Smooth muscle cell (in vitro differentiated cells): ENCODE results near the gene COLQ. TPM values are rescaled to one million over a fixed set of nuclear protein-coding genes. Genes with fewer than 3 reads are reported as not detected.

Experiments used
- DNase-seq: peaks from one replicate; lab custom pipeline; 2025; ENCODE audit not compliant: unreplicated experiment; lab: John Stamatoyannopoulos, UW
- H2AFZ ChIP-seq: fragments of 200-600 bp; sonication (generic); 2 replicates; pipeline ENCODE4 v1.6.0; 2016; ENCODE audit warnings: antibody characterized with exemption, low read depth, mild to moderate bottlenecking
- H3F3A ChIP-seq: fragments of 200-600 bp; sonication (generic); 2 replicates; pipeline ENCODE4 v1.6.0; 2017; ENCODE audit warnings: antibody characterized with exemption, low read depth
- H3K27ac ChIP-seq: fragments of 200-600 bp; sonication (generic); 2 replicates; pipeline ENCODE4 v1.5.1; 2016; ENCODE audit warnings: low read depth, mild to moderate bottlenecking
- H3K27me3 ChIP-seq: fragments of 200-600 bp; sonication (generic); 2 replicates; pipeline ENCODE4 v1.6.1; 2016; ENCODE audit warnings: low read depth, mild to moderate bottlenecking
- H3K36me3 ChIP-seq: fragments of 200-600 bp; sonication (generic); 2 replicates; pipeline ENCODE4 v1.5.1; 2016; ENCODE audit warnings: low read depth
- H3K4me1 ChIP-seq: fragments of 200-600 bp; sonication (generic); 2 replicates; pipeline ENCODE4 v1.5.1; 2016; ENCODE audit warnings: low read depth
- H3K4me2 ChIP-seq: fragments of 200-600 bp; sonication (generic); 2 replicates; pipeline ENCODE4 v1.6.0; 2016; ENCODE audit warnings: mild to moderate bottlenecking
- H3K4me3 ChIP-seq: fragments of 200-600 bp; sonication (generic); 2 replicates; pipeline ENCODE4 v1.5.1; 2016; ENCODE audit warnings: mild to moderate bottlenecking
- H3K79me2 ChIP-seq: fragments of 200-600 bp; sonication (generic); 2 replicates; pipeline ENCODE4 v1.6.0; 2016; ENCODE audit warnings: low read depth, mild to moderate bottlenecking
- H3K9ac ChIP-seq: fragments of 200-600 bp; sonication (generic); 2 replicates; pipeline ENCODE4 v1.6.0; 2016; ENCODE audit warnings: low read depth
- H3K9me3 ChIP-seq: fragments of 200-600 bp; sonication (generic); replicated peaks from 2 replicates; pipeline ENCODE4 v1.5.1; 2016; ENCODE audit warnings: low read depth
- H4K20me1 ChIP-seq: fragments of 200-600 bp; sonication (generic); 2 replicates; pipeline ENCODE4 v1.6.0; 2016; ENCODE audit warnings: low read depth
- CTCF ChIP-seq: fragments of 200-600 bp; sonication (generic); IDR thresholded peaks from 2 replicates; pipeline ENCODE4 v1.5.1; 2017; ENCODE audit warnings: borderline replicate concordance, mild to moderate bottlenecking, antibody characterized with exemption; ENCODE audit not compliant: insufficient read depth, poor library complexity, severe bottlenecking
- WGBS: methylation state at CpG from one replicate; pipeline ENCODE4 v1.1.7; 2016; ENCODE audit warnings: low lambda C conversion rate; 5-methylcytosine and 5-hydroxymethylcytosine counted together
- polyA plus RNA-seq: library from polyadenylated mRNA; unstranded; fragments of >200 nt; fragmentation: Nextera tagmentation; extraction: Ambion mirVana; gene quantifications from 2 replicates; pipeline ENCODE4 v1.2.1, GENCODE V29; 2016
- total RNA-seq: library from RNA; depleted of rRNA; stranded (reverse); fragments of >200 nt; gene quantifications from 2 replicates; pipeline ENCODE4 v1.2.3, GENCODE V29; 2014

COLQ gene
- total and polyA plus RNA-seq, 2 experiments from 2014 or later, result 0.69 to 1.8 TPM

- WGBS, result 93% methylated on average over 3 of the region's 3 CpGs
- no peak overlapping the region for H3K4me2 ChIP-seq
Measured at GRCh38 chr3:15471861-15472260, 49.6 kb downstream of the COLQ start.

GRCh38 chr3:15470849-15471248, 50.7 kb downstream of the COLQ start:
- H2AFZ ChIP-seq, result no peak overlapping the region
- no peak for TF ChIP-seq CTCF
- no peaks in the 10 kb centered on the region for H4K20me1 ChIP-seq
- no peaks in the 10 kb centered on the region for H3F3A ChIP-seq
- no peaks in the 10 kb centered on the region for H3K36me3 ChIP-seq
- H3K27me3 ChIP-seq, result no peaks in the 10 kb centered on the region
- H3K9ac ChIP-seq, result no peak overlapping the region
- no peaks in the 10 kb centered on the region for H3K9me3 ChIP-seq
- 75% methylated on average over 2 of the region's 2 CpGs for WGBS
- no peaks in the 10 kb centered on the region for H3K4me1 ChIP-seq
- no peak overlapping the region for H3K4me2 ChIP-seq
- H3K79me2 ChIP-seq, result no peaks in the 10 kb centered on the region
- H3K4me3 ChIP-seq, result no peak overlapping the region
- no peak overlapping the region for H3K27ac ChIP-seq
- DNase-seq, result no peak

More at GRCh38 chr3:15471861-15472260, 49.6 kb downstream of the COLQ start:
- no peaks in the 10 kb centered on the region for H3F3A ChIP-seq
- TF ChIP-seq CTCF, result no peak
- no peaks in the 10 kb centered on the region for H3K27me3 ChIP-seq
- H3K4me3 ChIP-seq, result no peak overlapping the region
- H4K20me1 ChIP-seq, result no peaks in the 10 kb centered on the region
- no peaks in the 10 kb centered on the region for H3K36me3 ChIP-seq
- H3K4me1 ChIP-seq, result no peaks in the 10 kb centered on the region
- no peak overlapping the region for H2AFZ ChIP-seq
- no peaks in the 10 kb centered on the region for H3K79me2 ChIP-seq
- no peak overlapping the region for H3K9ac ChIP-seq
- no peaks in the 10 kb centered on the region for H3K9me3 ChIP-seq
- no peak overlapping the region for H3K27ac ChIP-seq
- no peak for DNase-seq

GRCh38 chr3:15470261-15470660, 51.2 kb downstream of the COLQ start:
- Histone ChIP-seq H3K36me3 (no peaks in the 10 kb centered on the region), H3K9me3 (no peaks in the 10 kb centered on the region), H3K4me2 (no peak overlapping the region), H3F3A (no peaks in the 10 kb centered on the region), H3K9ac (no peak overlapping the region), H3K4me3 (no peak overlapping the region), H3K4me1 (no peaks in the 10 kb centered on the region), H3K79me2 (no peaks in the 10 kb centered on the region), H3K27ac (no peak overlapping the region), H4K20me1 (no peaks in the 10 kb centered on the region), H2AFZ (no peak overlapping the region), H3K27me3 (no peaks in the 10 kb centered on the region)
- 80% methylated on average over 6 of the region's 6 CpGs for WGBS
- DNase-seq, result no peak
- TF ChIP-seq CTCF, result no peak
